Endothelial cell of umbilical vein (primary cell): ENCODE data around the gene ULK4. TPM values are rescaled to one million over a fixed set of nuclear protein-coding genes. Genes with fewer than 3 reads are reported as not detected.

Experiments
- BruUV-seq: library from RNA; stranded (reverse); fragments of 400-500 nt; replicated peaks from 2 replicates; lab custom pipeline; 2021; lab: Mats Ljungman, UMichigan
- CTCF ChIA-PET: fragments of 300-600, 350-600 bp; sonication (Branson Sonifier 250); formaldehyde crosslinking; loops from one replicate; lab custom pipeline; 2021; ENCODE audit warnings: antibody characterized with exemption, inconsistent platforms; lab: Charles Lee
- POLR2A ChIA-PET: fragments of 300-600, 350-600 bp; sonication (Branson Sonifier 250); formaldehyde crosslinking; loops from one replicate; lab custom pipeline; 2021; ENCODE audit warnings: antibody characterized with exemption, inconsistent platforms; lab: Charles Lee
- DNase-seq: peaks from one replicate; pipeline ENCODE4 v3.0.0-alpha.2; 2011; ENCODE audit warnings: low read depth, low spot score
- FAIRE-seq: peaks from 2 replicates; lab custom pipeline; 2011; peaks lifted over from hg19 to GRCh38; lab: Jason Lieb, UNC
- H2AFZ ChIP-seq: 2 replicates; pipeline ENCODE4 v1.6.0; 2012; ENCODE audit warnings: low read depth, low read length, control low read depth, inconsistent platforms
- H3K27ac ChIP-seq: 2 replicates; pipeline ENCODE4 v1.5.1; 2011; ENCODE audit warnings: low read depth, mild to moderate bottlenecking, control low read depth, low read length, moderate library complexity; ENCODE audit not compliant: insufficient read depth
- H3K27me3 ChIP-seq, 2 experiments: 2 replicates each; pipeline versions ENCODE4 v1.6.0 to v1.6.1; 2011; ENCODE audit warnings: low read length in 2 of 2, mixed read lengths in 1 of 2; ENCODE audit not compliant: control insufficient read depth in 2 of 2, insufficient read depth in 2 of 2
- H3K36me3 ChIP-seq, 2 experiments: 2 replicates in 1 of 2; 3 replicates in 1 of 2; pipeline ENCODE4 v1.5.1; 2011; ENCODE audit warnings: low read length in 2 of 2, mild to moderate bottlenecking in 1 of 2, moderate library complexity in 1 of 2; ENCODE audit not compliant: control insufficient read depth in 2 of 2, insufficient read depth in 2 of 2; ENCODE audit errors: extremely low read depth in 1 of 2
- H3K4me1 ChIP-seq: 3 replicates; pipeline ENCODE4 v1.5.1; 2011; ENCODE audit warnings: mild to moderate bottlenecking, low read length; ENCODE audit not compliant: control insufficient read depth, insufficient read depth; ENCODE audit errors: extremely low read depth
- H3K4me2 ChIP-seq: 2 replicates; pipeline ENCODE4 v1.6.1; 2011; ENCODE audit warnings: low read length, control low read depth, mixed read lengths; ENCODE audit not compliant: insufficient read depth
- H3K4me3 ChIP-seq, 3 experiments: fragments of 200-600 bp in 1 of 3; sonication (generic), shearing (Covaris generic) in 1 of 3; replicated peaks in 1 of 3; 2 replicates each; pipeline ENCODE4 v1.5.1; 2011 to 2016; ENCODE audit warnings: control low read depth in 3 of 3, low read length in 3 of 3, mild to moderate bottlenecking in 2 of 3, inconsistent platforms in 1 of 3, low read depth in 1 of 3, moderate library complexity in 1 of 3; ENCODE audit not compliant: insufficient read depth in 1 of 3
- H3K79me2 ChIP-seq: 2 replicates; pipeline ENCODE4 v1.6.0; 2012; ENCODE audit warnings: low read length, inconsistent platforms; ENCODE audit not compliant: control insufficient read depth, insufficient read depth
- H3K9ac ChIP-seq: replicated peaks from 2 replicates; pipeline ENCODE3; 2011; ENCODE audit warnings: low read length, control low read depth; ENCODE audit not compliant: insufficient read depth; ENCODE audit errors: extremely low read depth
- H3K9me1 ChIP-seq: replicated peaks from 3 replicates; pipeline ENCODE4 v1.6.0; 2011; ENCODE audit warnings: mild to moderate bottlenecking, low read length; ENCODE audit not compliant: control insufficient read depth, insufficient read depth; ENCODE audit errors: extremely low read depth
- H3K9me3 ChIP-seq: replicated peaks from 2 replicates; pipeline ENCODE4 v1.5.1; 2012; ENCODE audit warnings: low read length, inconsistent platforms; ENCODE audit not compliant: control insufficient read depth, insufficient read depth
- H4K20me1 ChIP-seq: replicated peaks from 2 replicates; pipeline ENCODE3; 2011; ENCODE audit warnings: mild to moderate bottlenecking, low read length; ENCODE audit not compliant: control insufficient read depth, insufficient read depth; ENCODE audit errors: extremely low read depth
- CTCF ChIP-seq, 2 donors: IDR thresholded peaks; 1 replicate in 1 of 2; 2 replicates in 1 of 2; pipeline ENCODE4 v1.5.1; 2011; ENCODE audit warnings: low read length in 2 of 2, mild to moderate bottlenecking in 2 of 2, moderate library complexity in 2 of 2, control low read depth in 1 of 2, inconsistent platforms in 1 of 2, low read depth in 1 of 2; ENCODE audit not compliant: insufficient read depth in 1 of 2; ENCODE audit errors: extremely low read depth in 1 of 2
- EZH2 ChIP-seq: IDR thresholded peaks from 2 replicates; pipeline ENCODE4 v1.6.1; 2012; ENCODE audit warnings: borderline replicate concordance, low read depth, mild to moderate bottlenecking, moderate library complexity, low read length, inconsistent platforms; ENCODE audit not compliant: severe bottlenecking
- FOS ChIP-seq: IDR thresholded peaks from 2 replicates; pipeline ENCODE4 v1.6.1; 2011; ENCODE audit warnings: mild to moderate bottlenecking, low read length, moderate library complexity, borderline replicate concordance; ENCODE audit not compliant: insufficient read depth
- GATA2 ChIP-seq: IDR thresholded peaks from 2 replicates; pipeline ENCODE4 v1.7.0; 2011; ENCODE audit warnings: low read depth, mild to moderate bottlenecking, moderate library complexity, mixed read lengths, low read length; ENCODE audit not compliant: insufficient read length, insufficient read depth
- JUN ChIP-seq: IDR thresholded peaks from 2 replicates; pipeline ENCODE4 v1.6.1; 2011; ENCODE audit warnings: borderline replicate concordance, low read depth; ENCODE audit not compliant: insufficient read length, insufficient read depth
- MAX ChIP-seq: IDR thresholded peaks from 2 replicates; pipeline ENCODE4 v1.6.1; 2011; ENCODE audit not compliant: insufficient read depth, insufficient read length
- MYC ChIP-seq: IDR thresholded peaks from one replicate; pipeline ENCODE4 v1.6.1; 2011; ENCODE audit warnings: mild to moderate bottlenecking, low read depth, low read length
- POLR2AphosphoS5 ChIP-seq: IDR thresholded peaks from 2 replicates; pipeline ENCODE4 v1.6.1; 2012; ENCODE audit warnings: low read depth, mild to moderate bottlenecking, control low read depth, low read length, moderate library complexity; ENCODE audit not compliant: insufficient read depth
- dilution Hi-C: fragments of 300-500 bp; cut with MboI; formaldehyde crosslinking; loops from one replicate; pipeline ENCODE4 v1.15.0; 2019; ENCODE audit warnings: low sequenced_read_pairs; ENCODE audit not compliant: extremely low pct_ligation_motif_present
- intact Hi-C: fragments of 100-400 bp; cut with micrococcal nuclease; formaldehyde crosslinking; loops from one replicate; pipeline ENCODE4 v1.10.0; 2022
- polyA plus RNA-seq, 4 experiments: library from polyadenylated mRNA; depleted of rRNA in 3 of 4; stranded (reverse) in 3 of 4; unstranded in 1 of 4; fragments of >200 nt; gene quantifications; 2 replicates each; pipeline versions ENCODE4 v1.2.1 to v1.2.3, GENCODE V29; 2011 to 2012; ENCODE audit warnings: missing spikeins in 1 of 4
- total RNA-seq: library from RNA; stranded (reverse); gene quantifications from 2 replicates; pipeline ENCODE4 v1.2.3, GENCODE V29; 2021

The ULK4 gene
- total and polyA plus RNA-seq, 2 donors (not counting 3 experiments of a cell fraction or from before 2014, with no cell fraction given): 3.3 to 16.0 TPM

DNA sequence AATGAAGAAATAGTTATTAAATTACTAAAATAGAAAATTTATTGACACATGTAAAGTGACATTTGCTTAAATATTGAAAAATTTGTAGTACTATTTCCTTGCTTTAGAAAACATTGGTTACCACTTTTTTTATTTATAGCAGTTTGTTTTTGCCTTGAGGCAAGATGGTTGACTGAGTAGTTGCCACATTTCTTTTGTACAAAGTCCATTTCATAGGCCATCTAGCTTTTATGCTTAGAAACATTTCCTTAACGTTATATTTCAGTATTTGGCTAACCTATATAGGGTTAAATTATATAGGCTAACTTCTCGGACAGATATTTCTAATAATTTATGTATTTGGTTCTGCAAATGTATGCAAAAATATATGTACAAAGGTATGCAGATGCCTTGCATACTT, 745.5 kb downstream of the ULK4 start:
- FAIRE-seq (no peak), DNase-seq (no peak)
- H3K9me3 ChIP-seq: no peaks in the 10 kb centered on the region
- H3K27me3 ChIP-seq: no peaks in the 10 kb centered on the region
- H3K79me2 ChIP-seq: peaks cover 100% of the 10 kb centered on the region
- ChIA-PET POLR2A (no interaction called here), CTCF (interaction anchor here (0.6 to 1.1 kb wide), 2 partner anchors 295 to 572 kb away, joined by 3 read pairs; no protein-coding TSS in a partner anchor)
- no peaks in the 10 kb centered on the region for H3K36me3 ChIP-seq
- intact Hi-C loops (no loop called here), dilution Hi-C loops (no loop called here)
- no TSS peak for BruUV-seq
- no peak overlapping the region for H3K4me2 ChIP-seq
- no peak overlapping the region for H3K9ac ChIP-seq
- no peak overlapping the region for H2AFZ ChIP-seq
- H3K4me3 ChIP-seq: no peak overlapping the region
- TF ChIP-seq MYC (no peak), GATA2 (no peak), POLR2AphosphoS5 (no peak), MAX (no peak), JUN (no peak), FOS (no peak)
- H3K4me1 ChIP-seq: peaks cover 18% of the 10 kb centered on the region
- H3K27ac ChIP-seq: no peak overlapping the region
- peaks cover 48% of the 10 kb centered on the region for H4K20me1 ChIP-seq
- H3K9me1 ChIP-seq: no peaks in the 10 kb centered on the region

DNA sequence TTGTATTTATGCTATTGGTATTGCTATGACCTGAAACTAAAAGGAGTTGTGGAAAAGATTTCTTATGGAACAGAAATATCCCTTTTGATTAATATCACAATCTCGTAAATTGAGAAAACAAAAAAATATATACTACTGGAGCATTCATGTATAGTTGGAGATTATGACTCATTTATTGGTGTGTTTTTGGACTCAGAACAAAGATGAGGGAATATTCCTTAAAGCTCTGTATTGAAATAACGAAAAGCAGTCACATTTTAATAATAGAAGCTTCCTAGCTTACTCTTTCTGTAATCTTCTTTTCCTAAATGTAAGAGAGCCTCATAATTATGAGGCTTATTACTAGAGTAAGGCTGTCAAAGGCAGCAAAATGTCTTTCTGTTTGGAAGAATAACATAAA, 748.3 kb downstream of the ULK4 start:
- Histone ChIP-seq H3K36me3 (no peaks in the 10 kb centered on the region), H3K79me2 (peaks cover 98% of the 10 kb centered on the region), H3K9ac (no peak overlapping the region), H3K27me3 (no peaks in the 10 kb centered on the region), H3K9me1 (no peaks in the 10 kb centered on the region), H3K4me1 (peaks cover 20% of the 10 kb centered on the region), H4K20me1 (peaks cover 55% of the 10 kb centered on the region), H3K4me3 (no peak overlapping the region), H2AFZ (no peak overlapping the region), H3K4me2 (no peak overlapping the region), H3K9me3 (no peaks in the 10 kb centered on the region), H3K27ac (no peak overlapping the region)
- dilution Hi-C loops: no loop called here
- FAIRE-seq: no peak
- DNase-seq: peak; percentile 18
- POLR2A ChIA-PET: interaction anchor here (1.0 to 2.1 kb wide), 2 partner anchors 12 to 14 kb away, joined by 3 to 12 read pairs; partner anchors contain the start of gene CTNNB1
- TF ChIP-seq MAX (no peak), POLR2AphosphoS5 (no peak), EZH2 (no peak), CTCF (IDR thresholded peaks at IDR 0.05; ENCODE audit: extremely low read depth in 1 of 2, insufficient read depth in 1 of 2, low read depth in 1 of 2, low read length in 2 of 2) (no peak)
- intact Hi-C loops: no loop called here
- CTCF ChIA-PET: interaction anchor here (1.0 to 1.5 kb wide), 4 partner anchors 10 to 627 kb away, joined by 3 to 6 read pairs (median 3); partner anchors contain the start of gene CTNNB1
- BruUV-seq: no TSS peak
